SK-N-SH treated with all-trans-retinoic acid at 6 μM for 48 hours (cell line): ENCODE data around the gene DAGLA.

ENCODE experiments used
- ATAC-seq: fragments of 200-7000 bp; cut with Tn5 transposase; 3 replicates; pipeline ENCODE4 v1.9.1; 2020; ENCODE audit warnings: mild to moderate bottlenecking, moderate library complexity
- BACH2 ChIP-seq: fragments of 250-450 bp; sonication (Bioruptor Pico); IDR thresholded peaks from 2 replicates; pipeline ENCODE4 v1.9.0; 2021; ENCODE audit warnings: mild to moderate bottlenecking, borderline replicate concordance
- CSDC2 ChIP-seq: fragments of 250-450 bp; sonication (Bioruptor Pico); IDR thresholded peaks from 2 replicates; pipeline ENCODE4 v1.5.0; 2020; ENCODE audit warnings: mild to moderate bottlenecking, moderate library complexity
- ESRRG ChIP-seq: fragments of 250-450 bp; sonication (Bioruptor Pico); IDR thresholded peaks from 2 replicates; pipeline ENCODE4 v1.6.1; 2021; ENCODE audit warnings: mild to moderate bottlenecking
- GLIS3 ChIP-seq: fragments of 250-450 bp; sonication (Bioruptor Pico); IDR thresholded peaks from 2 replicates; pipeline ENCODE4 v1.5.0; 2020; ENCODE audit warnings: mild to moderate bottlenecking, moderate library complexity
- ISL1 ChIP-seq: fragments of 250-450 bp; sonication (Bioruptor Pico); IDR thresholded peaks from 2 replicates; pipeline ENCODE4 v2.1.2; 2022; ENCODE audit warnings: mild to moderate bottlenecking, moderate library complexity
- OSR1 ChIP-seq: fragments of 250-450 bp; sonication (Bioruptor Pico); IDR thresholded peaks from 2 replicates; pipeline ENCODE4 v1.8.0; 2022; ENCODE audit warnings: moderate library complexity, mild to moderate bottlenecking, inconsistent platforms
- PPARA ChIP-seq: fragments of 250-450 bp; sonication (Bioruptor Pico); IDR thresholded peaks from 2 replicates; pipeline ENCODE4 v1.5.0; 2020; ENCODE audit warnings: mild to moderate bottlenecking, borderline replicate concordance
- RARB ChIP-seq: fragments of 250-450 bp; sonication (Bioruptor Pico); IDR thresholded peaks from 2 replicates; pipeline ENCODE4 v1.8.0; 2021; ENCODE audit warnings: mild to moderate bottlenecking, moderate library complexity
- ZC3H10 ChIP-seq: fragments of 250-450 bp; sonication (Bioruptor Pico); IDR thresholded peaks from 2 replicates; pipeline ENCODE4 v1.5.1; 2021; ENCODE audit warnings: mild to moderate bottlenecking, moderate library complexity
- ZFP3 ChIP-seq: fragments of 250-450 bp; sonication (Bioruptor Pico); IDR thresholded peaks from 2 replicates; pipeline ENCODE4 v1.5.0; 2020; ENCODE audit warnings: mild to moderate bottlenecking, moderate library complexity
- ZNF565 ChIP-seq: fragments of 450-650 bp; formaldehyde crosslinking; conservative IDR thresholded peaks from 2 replicates; pipeline ENCODE4 v1.5.0; 2020; ENCODE audit warnings: low read depth, mild to moderate bottlenecking, moderate library complexity
- ZNF70 ChIP-seq: fragments of 450-650 bp; formaldehyde crosslinking; IDR thresholded peaks from 2 replicates; pipeline ENCODE4 v1.5.0; 2020; ENCODE audit warnings: mild to moderate bottlenecking, moderate library complexity
- ZNF8 ChIP-seq: fragments of 450-650 bp; formaldehyde crosslinking; IDR thresholded peaks from 2 replicates; pipeline ENCODE4 v1.5.0; 2020; ENCODE audit warnings: mild to moderate bottlenecking, moderate library complexity
- TF ChIP-seq, protein P1 (sequence below): fragments of 250-450 bp; sonication (Bioruptor Pico); IDR thresholded peaks from 2 replicates; pipeline ENCODE4 v1.5.1; 2020; ENCODE audit warnings: low read depth, mild to moderate bottlenecking, moderate library complexity
- TF ChIP-seq, protein P2 (sequence below): fragments of 250-450 bp; sonication (Bioruptor Pico); IDR thresholded peaks from 2 replicates; pipeline ENCODE4 v1.8.0; 2021; ENCODE audit warnings: low read depth, mild to moderate bottlenecking, moderate library complexity, borderline replicate concordance
- TF ChIP-seq, protein P3 (sequence below): fragments of 250-450 bp; sonication (Bioruptor Pico); IDR thresholded peaks from 2 replicates; pipeline ENCODE4 v1.5.0; 2020; ENCODE audit warnings: mild to moderate bottlenecking, moderate library complexity
- TF ChIP-seq, protein P4 (sequence below): fragments of 250-450 bp; sonication (Bioruptor Pico); IDR thresholded peaks from 2 replicates; pipeline ENCODE4 v1.5.1; 2021; ENCODE audit warnings: mild to moderate bottlenecking, moderate library complexity
- TF ChIP-seq, protein P5 (sequence below): fragments of 250-450 bp; sonication (Bioruptor Pico); IDR thresholded peaks from 2 replicates; pipeline ENCODE4 v1.8.0; 2020; ENCODE audit warnings: mild to moderate bottlenecking, moderate library complexity, borderline replicate concordance

DAGLA gene

DNA sequence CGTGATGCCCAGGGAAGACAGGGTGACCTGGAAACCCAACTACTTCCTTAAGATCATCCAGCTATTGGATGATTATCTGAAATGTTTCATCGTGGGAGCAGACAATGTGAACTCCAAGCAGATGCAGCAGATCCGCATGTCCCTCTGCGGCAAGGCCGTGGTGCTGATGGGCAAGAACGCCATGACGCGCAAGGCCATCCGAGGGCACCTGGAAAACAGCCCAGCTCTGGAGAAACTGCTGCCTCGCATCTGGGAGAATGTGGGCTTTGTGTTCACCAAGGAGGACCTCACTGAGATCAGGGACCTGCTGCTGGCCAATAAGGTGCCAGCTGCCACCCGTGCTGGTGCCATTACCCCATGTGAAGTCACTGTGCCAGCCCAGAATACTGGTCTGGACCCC lies 43.5 kb upstream of the DAGLA start:
- ATAC-seq, result no peak
- TF ChIP-seq ZNF70 (CRISPR knock-in tag) (no peak), OSR1 (CRISPR knock-in tag) (no peak), RARB (CRISPR knock-in tag) (no peak), ZNF8 (CRISPR knock-in tag) (no peak), ZC3H10 (CRISPR knock-in tag) (no peak), ESRRG (CRISPR knock-in tag) (no peak), BACH2 (no peak), ISL1 (no peak)
- TF ChIP-seq, protein P1, sequence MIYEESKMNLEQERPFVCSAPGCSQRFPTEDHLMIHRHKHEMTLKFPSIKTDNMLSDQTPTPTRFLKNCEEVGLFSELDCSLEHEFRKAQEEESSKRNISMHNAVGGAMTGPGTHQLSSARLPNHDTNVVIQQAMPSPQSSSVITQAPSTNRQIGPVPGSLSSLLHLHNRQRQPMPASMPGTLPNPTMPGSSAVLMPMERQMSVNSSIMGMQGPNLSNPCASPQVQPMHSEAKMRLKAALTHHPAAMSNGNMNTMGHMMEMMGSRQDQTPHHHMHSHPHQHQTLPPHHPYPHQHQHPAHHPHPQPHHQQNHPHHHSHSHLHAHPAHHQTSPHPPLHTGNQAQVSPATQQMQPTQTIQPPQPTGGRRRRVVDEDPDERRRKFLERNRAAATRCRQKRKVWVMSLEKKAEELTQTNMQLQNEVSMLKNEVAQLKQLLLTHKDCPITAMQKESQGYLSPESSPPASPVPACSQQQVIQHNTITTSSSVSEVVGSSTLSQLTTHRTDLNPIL (CRISPR knock-in tag), result no peak
- TF ChIP-seq, protein P2, sequence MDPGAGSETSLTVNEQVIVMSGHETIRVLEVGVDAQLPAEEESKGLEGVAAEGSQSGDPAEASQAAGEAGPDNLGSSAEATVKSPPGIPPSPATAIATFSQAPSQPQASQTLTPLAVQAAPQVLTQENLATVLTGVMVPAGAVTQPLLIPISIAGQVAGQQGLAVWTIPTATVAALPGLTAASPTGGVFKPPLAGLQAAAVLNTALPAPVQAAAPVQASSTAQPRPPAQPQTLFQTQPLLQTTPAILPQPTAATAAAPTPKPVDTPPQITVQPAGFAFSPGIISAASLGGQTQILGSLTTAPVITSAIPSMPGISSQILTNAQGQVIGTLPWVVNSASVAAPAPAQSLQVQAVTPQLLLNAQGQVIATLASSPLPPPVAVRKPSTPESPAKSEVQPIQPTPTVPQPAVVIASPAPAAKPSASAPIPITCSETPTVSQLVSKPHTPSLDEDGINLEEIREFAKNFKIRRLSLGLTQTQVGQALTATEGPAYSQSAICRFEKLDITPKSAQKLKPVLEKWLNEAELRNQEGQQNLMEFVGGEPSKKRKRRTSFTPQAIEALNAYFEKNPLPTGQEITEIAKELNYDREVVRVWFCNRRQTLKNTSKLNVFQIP (CRISPR knock-in tag), result no peak

DNA sequence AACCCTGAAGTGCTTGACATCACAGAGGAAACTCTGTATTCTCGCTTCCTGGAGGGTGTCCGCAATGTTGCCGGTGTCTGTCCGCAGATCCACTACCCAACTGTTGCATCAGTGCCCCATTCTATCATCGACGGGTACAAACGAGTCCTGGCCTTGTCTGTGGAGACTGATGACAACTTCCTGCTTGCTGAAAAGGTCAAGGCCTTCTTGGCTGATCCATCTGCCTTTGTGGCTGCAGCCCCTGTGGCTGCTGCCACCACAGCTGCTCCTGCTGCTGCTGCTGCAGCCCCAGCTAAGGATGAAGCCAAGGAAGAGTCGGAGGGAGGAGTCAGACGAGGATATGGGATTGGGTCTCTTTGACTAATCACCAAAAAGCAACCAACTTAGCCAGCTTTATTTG lies 42.9 kb upstream of the DAGLA start:
- no peak for TF ChIP-seq GLIS3 (CRISPR knock-in tag)
- no peak for TF ChIP-seq ZNF8 (CRISPR knock-in tag)
- no peak for ATAC-seq

DNA sequence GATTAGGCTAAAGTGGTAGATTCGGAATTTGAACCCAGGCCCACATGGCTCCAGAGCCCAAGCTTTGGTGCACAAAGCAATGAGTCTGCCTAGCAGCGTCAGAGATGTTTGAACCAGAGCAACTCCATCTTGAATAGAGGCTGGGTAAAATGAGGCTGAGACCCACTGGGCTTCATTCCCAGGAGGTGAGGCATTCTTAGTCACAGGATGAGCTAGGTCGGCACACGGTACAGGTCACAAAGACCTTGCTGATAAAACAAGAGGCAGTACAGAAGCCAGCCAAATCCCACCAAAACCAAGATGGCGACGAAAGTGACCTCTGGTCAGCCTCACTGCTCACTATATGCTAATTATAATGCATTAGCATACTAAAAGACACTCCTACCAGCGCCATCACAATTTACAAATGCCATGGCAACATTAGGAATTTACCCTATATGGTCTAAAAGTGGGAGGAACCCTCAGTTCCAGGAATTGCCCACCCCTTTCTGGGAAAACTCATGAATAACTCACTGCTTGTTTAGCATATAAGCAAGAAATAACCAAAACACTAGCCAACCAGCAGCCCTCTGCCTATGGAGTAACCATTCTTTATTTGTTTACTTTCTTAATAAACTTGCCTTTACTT lies 40.3 kb upstream of the DAGLA start:
- no peak for TF ChIP-seq ZNF70 (CRISPR knock-in tag)
- TF ChIP-seq BACH2, result no peak
- no peak for TF ChIP-seq ZNF8 (CRISPR knock-in tag)
- no peak for TF ChIP-seq CSDC2 (CRISPR knock-in tag)
- TF ChIP-seq, protein P3, sequence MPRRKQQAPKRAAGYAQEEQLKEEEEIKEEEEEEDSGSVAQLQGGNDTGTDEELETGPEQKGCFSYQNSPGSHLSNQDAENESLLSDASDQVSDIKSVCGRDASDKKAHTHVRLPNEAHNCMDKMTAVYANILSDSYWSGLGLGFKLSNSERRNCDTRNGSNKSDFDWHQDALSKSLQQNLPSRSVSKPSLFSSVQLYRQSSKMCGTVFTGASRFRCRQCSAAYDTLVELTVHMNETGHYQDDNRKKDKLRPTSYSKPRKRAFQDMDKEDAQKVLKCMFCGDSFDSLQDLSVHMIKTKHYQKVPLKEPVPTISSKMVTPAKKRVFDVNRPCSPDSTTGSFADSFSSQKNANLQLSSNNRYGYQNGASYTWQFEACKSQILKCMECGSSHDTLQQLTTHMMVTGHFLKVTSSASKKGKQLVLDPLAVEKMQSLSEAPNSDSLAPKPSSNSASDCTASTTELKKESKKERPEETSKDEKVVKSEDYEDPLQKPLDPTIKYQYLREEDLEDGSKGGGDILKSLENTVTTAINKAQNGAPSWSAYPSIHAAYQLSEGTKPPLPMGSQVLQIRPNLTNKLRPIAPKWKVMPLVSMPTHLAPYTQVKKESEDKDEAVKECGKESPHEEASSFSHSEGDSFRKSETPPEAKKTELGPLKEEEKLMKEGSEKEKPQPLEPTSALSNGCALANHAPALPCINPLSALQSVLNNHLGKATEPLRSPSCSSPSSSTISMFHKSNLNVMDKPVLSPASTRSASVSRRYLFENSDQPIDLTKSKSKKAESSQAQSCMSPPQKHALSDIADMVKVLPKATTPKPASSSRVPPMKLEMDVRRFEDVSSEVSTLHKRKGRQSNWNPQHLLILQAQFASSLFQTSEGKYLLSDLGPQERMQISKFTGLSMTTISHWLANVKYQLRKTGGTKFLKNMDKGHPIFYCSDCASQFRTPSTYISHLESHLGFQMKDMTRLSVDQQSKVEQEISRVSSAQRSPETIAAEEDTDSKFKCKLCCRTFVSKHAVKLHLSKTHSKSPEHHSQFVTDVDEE (CRISPR knock-in tag), result no peak
- TF ChIP-seq RARB (CRISPR knock-in tag), result no peak
- TF ChIP-seq PPARA (CRISPR knock-in tag), result no peak
- no peak for TF ChIP-seq ISL1
- TF ChIP-seq, protein P4, sequence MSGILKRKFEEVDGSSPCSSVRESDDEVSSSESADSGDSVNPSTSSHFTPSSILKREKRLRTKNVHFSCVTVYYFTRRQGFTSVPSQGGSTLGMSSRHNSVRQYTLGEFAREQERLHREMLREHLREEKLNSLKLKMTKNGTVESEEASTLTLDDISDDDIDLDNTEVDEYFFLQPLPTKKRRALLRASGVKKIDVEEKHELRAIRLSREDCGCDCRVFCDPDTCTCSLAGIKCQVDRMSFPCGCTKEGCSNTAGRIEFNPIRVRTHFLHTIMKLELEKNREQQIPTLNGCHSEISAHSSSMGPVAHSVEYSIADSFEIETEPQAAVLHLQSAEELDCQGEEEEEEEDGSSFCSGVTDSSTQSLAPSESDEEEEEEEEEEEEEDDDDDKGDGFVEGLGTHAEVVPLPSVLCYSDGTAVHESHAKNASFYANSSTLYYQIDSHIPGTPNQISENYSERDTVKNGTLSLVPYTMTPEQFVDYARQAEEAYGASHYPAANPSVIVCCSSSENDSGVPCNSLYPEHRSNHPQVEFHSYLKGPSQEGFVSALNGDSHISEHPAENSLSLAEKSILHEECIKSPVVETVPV, result no peak
- TF ChIP-seq, protein P5, sequence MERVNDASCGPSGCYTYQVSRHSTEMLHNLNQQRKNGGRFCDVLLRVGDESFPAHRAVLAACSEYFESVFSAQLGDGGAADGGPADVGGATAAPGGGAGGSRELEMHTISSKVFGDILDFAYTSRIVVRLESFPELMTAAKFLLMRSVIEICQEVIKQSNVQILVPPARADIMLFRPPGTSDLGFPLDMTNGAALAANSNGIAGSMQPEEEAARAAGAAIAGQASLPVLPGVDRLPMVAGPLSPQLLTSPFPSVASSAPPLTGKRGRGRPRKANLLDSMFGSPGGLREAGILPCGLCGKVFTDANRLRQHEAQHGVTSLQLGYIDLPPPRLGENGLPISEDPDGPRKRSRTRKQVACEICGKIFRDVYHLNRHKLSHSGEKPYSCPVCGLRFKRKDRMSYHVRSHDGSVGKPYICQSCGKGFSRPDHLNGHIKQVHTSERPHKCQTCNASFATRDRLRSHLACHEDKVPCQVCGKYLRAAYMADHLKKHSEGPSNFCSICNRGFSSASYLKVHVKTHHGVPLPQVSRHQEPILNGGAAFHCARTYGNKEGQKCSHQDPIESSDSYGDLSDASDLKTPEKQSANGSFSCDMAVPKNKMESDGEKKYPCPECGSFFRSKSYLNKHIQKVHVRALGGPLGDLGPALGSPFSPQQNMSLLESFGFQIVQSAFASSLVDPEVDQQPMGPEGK (CRISPR knock-in tag), result no peak
- no peak for TF ChIP-seq ESRRG (CRISPR knock-in tag)
- no peak for ATAC-seq

DNA sequence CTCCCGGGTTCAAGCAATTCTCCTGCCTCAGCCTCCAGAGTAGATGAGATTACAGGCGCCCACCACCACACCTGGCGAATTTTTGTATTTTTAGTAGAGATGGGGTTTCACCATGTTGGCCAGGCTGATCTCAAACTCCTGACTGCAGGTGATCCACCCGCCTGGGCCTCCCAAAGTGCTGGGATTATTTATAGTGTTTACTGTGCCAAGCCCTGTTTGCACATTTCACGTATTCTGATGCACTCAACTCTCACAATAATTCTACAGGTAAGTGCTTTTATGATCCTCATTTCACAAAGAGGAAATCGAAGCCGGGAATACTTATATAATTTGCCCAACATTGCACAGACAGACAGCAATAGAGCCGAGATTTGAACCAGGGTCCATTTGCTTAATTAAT lies 38.0 kb upstream of the DAGLA start:
- ATAC-seq, result no peak
- TF ChIP-seq ZFP3 (CRISPR knock-in tag), result no peak
- no peak for TF ChIP-seq ESRRG (CRISPR knock-in tag)
- TF ChIP-seq, protein P5 (CRISPR knock-in tag), result no peak
- no peak for TF ChIP-seq ISL1
- no peak for TF ChIP-seq PPARA (CRISPR knock-in tag)
- no peak for TF ChIP-seq RARB (CRISPR knock-in tag)
- TF ChIP-seq, protein P4, result no peak
- no peak for TF ChIP-seq GLIS3 (CRISPR knock-in tag)
- no peak for TF ChIP-seq OSR1 (CRISPR knock-in tag)
- no peak for TF ChIP-seq ZNF8 (CRISPR knock-in tag)
- no peak for TF ChIP-seq ZC3H10 (CRISPR knock-in tag)
- TF ChIP-seq ZNF565 (CRISPR knock-in tag), result no peak
- TF ChIP-seq, protein P3 (CRISPR knock-in tag), result no peak
